Measurements from ENCODE around the gene SOAT2.
"Not testable (repeated sequence)": the region's sequence is repeated elsewhere in the genome, so short reads cannot be mapped to it uniquely, and the experiment has no call there.

Gene SOAT2

GRCh38 chr12:53147181-53147580, 43.9 kb downstream of the SOAT2 start:
- DNase-seq (ENCODE audit: low read depth in 2 of 2): no peak

DNA sequence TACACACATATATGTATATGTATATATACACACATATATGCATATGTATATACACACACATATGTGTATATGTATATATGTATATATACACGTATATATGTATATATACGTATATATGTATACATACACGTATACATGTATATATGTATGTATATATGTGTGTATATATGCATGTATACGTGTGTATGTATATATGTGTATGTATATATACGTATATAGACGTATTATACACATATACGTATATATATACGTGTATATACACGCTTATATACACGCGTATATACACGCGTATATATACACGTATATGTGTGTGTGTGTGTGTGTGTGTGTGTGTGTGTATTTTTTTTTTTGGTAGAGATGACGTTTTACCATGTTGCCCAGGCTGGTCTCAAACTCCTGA, 44.4 kb downstream of the SOAT2 start:
- no peak for DNase-seq (ENCODE audit: low read depth in 2 of 2)

GRCh38 chr12:53151039-53151438, 47.8 kb downstream of the SOAT2 start:
- DNase-seq (ENCODE audit: low read depth in 2 of 2): no peak

DNA sequence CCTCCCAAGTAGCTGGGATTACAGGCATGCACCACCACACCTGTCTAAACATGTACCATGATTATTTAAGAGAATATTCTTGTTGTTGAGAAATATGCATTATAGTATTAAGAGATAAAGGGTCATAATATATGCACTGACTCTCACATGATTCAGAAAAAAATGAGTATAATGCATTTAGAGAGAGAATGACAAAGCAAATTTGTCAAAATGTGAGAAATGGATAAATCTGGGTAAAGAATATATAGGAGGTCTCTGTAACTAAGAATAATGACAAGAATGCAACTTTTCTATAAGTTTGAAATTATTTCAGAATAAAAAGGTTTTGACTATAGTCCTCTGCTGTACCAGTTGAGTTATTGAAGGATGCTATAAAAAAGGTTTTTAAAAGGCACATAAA, 49.1 kb downstream of the SOAT2 start:
- no peak for DNase-seq (ENCODE audit: low read depth in 2 of 2)

GRCh38 chr12:53159195-53159839, 56.0 kb downstream of the SOAT2 start:
- peak; percentile 62 to 64 for DNase-seq (ENCODE audit: low read depth in 2 of 2)

GRCh38 chr12:53160000-53160399, 56.7 kb downstream of the SOAT2 start:
- DNase-seq (ENCODE audit: low read depth in 2 of 2): no peak

DNA sequence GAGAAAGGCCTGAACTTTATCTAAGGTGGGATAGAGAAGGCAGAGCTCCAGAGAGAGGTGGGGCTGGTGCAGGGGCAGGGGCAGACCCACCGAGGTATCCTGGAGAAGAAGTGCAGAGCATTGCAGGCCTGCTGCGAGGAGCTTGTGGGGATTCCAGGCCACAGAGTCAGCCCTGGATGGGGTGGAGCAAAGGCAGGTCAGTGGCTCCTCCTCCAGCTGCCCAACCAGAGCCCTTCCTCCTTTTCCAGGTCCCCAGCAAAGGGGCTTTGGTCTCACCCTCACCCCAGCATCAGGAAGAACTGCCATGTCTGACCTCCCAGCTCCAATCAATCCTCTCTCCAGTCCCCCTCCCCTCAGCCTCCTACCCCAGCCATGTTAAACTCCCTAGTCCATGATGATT, 57.4 kb downstream of the SOAT2 start:
- DNase-seq (ENCODE audit: low read depth in 2 of 2): no peak

- no peak for DNase-seq (ENCODE audit: low read depth in 2 of 2)
These were observed 58.0 kb downstream of the SOAT2 start for GRCh38 chr12:53161119-53161911.

GRCh38 chr12:53163008-53163407, 59.7 kb downstream of the SOAT2 start:
- DNase-seq (ENCODE audit: low read depth in 2 of 2): not testable (repeated sequence)

DNA sequence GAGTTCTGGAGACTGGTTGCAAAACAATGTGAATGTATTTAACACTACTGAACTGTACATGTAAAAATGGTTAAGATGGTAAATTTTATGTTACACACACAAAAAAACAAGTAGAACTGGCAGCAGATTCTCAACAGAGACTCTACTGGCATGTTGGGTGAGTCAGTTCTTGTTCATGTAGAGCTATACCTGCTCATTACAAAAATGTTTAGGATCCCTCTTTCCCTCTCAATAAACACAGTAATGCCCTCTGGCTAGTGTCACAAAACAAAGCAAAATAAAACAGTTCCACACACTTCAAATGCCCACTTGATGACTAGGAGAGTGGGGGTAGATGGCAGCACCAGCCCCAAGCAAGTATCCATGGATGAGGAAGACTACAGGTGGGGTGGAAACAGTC, 63.6 kb downstream of the SOAT2 start:
- no peak for DNase-seq (ENCODE audit: low read depth in 2 of 2)

DNA sequence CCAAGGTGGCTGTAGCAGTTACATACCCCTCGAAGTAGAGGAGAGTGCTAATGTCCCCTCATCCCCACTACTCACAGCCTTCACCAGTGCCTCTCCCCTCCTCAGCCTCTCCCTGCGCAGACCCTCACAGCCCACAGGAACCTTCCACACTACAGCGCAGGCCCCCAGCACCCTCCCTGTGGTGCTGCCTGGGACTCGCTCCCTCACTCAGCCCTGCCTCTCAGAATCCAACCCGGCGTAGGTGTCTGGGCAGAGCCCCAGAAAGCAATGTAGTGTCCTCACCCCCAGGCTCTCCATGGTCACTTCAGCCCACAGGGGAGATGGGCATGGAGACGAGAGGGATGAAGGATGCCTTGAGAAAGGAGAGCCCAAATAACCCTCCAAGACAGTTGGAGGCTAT, 66.4 kb downstream of the SOAT2 start:
- DNase-seq (ENCODE audit: low read depth in 2 of 2): no peak

DNA sequence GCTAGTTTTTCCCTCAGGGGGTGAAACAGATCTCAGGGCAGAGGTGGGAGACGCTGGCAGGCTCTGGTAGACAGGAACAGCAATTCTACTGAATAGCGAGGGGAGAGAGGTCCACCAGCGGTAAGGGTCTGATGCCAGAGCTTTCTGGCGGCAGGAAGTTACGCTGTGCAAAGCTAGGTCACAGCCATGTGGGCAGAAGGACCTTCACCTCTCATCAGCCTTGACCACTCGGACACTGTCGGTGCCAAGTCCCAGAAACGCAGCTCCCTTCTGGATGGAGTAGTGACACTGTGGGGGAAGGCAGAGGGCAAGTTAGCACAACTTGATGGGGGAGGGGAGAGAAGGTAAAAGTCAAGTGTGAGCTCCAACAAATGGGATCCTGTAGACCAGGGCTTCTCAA, 66.9 kb downstream of the SOAT2 start:
- DNase-seq (ENCODE audit: low read depth in 2 of 2): no peak

- no peak for DNase-seq (ENCODE audit: low read depth in 2 of 2)
These were observed 67.8 kb downstream of the SOAT2 start for GRCh38 chr12:53170876-53171724.

- no peak for DNase-seq (ENCODE audit: low read depth in 2 of 2)
These were observed 68.5 kb downstream of the SOAT2 start for GRCh38 chr12:53171725-53172329.

DNA sequence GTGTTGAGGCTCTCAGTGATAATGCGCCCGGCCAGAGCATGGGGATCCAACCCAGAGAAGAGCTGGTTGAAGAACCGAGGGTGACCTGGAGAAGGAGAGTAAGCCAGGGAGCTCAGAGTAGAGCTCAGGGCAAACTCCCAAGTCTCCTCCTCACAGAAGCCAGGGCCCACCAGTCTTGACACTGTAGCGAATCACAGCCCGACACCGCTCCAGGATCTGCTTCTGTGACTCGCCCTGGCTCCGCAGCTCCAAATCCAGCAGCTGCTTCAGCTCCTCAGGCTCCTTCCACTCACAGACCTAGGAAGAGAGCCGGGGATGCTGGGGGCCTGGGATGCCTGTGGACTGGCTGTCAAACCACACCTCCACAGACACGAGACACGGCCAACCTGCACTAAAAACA, 69.1 kb downstream of the SOAT2 start:
- DNase-seq (ENCODE audit: low read depth in 2 of 2): peak in 1 of 2 experiments; percentile 52

DNA sequence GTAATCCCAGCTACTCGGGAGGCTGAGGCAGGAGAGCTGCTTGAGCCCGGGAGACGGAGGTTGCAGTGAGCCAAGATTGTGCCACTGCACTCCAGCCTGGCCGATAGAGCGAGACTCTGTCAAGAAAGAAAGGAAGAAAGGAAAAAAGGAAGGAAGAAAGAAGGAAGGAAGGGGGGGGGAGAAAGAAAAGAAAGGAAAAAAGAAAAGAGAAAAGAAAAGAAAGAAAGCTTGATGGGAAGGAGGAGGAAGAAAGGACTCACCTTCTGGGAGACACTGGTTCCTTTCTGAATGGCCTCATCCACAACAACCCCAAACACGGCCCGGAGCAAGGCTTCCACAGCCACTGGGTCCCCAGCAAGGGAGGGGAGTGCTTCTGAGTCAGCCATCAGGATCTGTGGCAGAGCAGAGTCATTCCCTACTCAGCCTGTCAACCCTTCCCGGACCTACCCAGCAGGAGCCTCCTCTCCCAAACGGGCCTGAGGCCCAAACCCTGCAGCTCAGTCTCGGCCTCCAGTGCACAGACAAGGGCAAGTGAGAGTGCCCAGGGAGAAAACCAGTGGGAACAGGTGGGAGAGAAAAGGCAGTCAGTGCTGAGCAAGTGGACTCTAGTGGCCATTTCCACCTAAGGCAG, 69.9 kb downstream of the SOAT2 start:
- DNase-seq (ENCODE audit: low read depth in 2 of 2): no peak
